NCI-H526 (cell line): ENCODE results near the gene SLC6A20.

Source experiments
- DNase-seq, 2 experiments: peaks; one replicate each; lab custom pipeline; 2025; lab: John Stamatoyannopoulos, UW

Gene SLC6A20, protein sequence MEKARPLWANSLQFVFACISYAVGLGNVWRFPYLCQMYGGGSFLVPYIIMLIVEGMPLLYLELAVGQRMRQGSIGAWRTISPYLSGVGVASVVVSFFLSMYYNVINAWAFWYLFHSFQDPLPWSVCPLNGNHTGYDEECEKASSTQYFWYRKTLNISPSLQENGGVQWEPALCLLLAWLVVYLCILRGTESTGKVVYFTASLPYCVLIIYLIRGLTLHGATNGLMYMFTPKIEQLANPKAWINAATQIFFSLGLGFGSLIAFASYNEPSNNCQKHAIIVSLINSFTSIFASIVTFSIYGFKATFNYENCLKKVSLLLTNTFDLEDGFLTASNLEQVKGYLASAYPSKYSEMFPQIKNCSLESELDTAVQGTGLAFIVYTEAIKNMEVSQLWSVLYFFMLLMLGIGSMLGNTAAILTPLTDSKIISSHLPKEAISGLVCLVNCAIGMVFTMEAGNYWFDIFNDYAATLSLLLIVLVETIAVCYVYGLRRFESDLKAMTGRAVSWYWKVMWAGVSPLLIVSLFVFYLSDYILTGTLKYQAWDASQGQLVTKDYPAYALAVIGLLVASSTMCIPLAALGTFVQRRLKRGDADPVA

DNA sequence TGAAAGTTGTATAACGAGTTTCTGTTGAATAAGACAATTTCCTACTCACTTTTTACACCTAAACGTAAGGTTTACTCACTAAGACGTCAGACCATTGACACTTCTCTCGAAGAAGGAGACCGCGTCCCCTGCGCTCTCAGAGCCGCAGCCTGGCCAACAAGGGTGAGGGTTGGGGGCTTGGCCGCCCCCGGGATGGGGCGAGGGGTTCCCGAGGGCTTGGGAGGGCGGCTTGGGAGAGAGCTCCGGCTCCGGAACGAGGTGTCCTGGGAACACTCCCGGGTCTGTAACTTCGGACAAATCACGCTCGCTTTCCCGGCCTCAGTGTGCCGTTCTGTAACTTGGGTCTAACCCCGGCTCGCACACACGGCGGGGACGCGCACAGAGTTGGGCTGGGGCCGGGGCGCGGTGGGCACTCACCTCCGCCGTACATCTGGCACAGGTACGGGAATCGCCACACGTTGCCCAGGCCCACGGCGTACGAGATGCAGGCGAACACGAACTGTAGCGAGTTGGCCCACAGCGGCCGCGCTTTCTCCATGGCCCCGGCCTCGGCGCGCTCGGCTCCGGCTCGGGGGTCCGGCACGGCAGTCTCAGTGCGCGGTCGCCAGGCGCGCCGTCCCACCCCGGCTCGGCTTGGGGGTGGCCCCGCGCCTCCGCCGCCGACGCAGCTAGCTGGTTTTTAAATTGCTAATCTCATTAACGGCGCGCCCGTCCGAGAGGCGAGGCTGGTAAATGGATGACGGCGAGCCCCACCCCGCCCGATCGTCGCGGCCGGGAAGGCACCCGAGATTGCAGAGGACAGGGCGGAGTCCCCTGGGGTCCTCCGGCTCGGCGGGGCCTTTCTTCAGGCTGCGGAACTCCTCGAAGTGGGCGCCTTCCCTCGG is at the start of gene SLC6A20:
Gene SLC6A20 (minus strand): TSS at position 655 of the 884 bp plus-strand sequence. CDS start 117 bp downstream, at position 538.
- DNase-seq: peak in 1 of 2 experiments; percentile 29

DNA sequence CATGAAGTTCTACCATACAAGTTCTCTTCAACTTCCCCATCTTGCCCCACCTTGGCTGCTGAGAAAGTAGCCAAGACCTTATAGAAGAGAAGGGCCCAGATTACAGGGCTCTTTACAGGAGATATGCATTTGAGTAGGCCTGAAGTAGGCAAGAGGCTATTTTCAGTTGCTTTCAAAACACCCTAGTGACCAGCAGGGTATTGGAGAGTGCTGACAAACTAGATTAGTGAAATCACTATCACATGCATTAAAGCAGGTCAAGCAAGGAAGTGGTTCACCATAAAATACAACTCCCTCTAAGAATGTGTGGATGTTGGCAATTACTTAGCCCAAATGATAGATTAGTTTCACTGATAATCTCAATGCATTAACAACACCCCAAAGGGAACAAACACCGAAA is 48.3 kb upstream of the SLC6A20 start:
- no peak for DNase-seq

GRCh38 chr3:45842851-45843625 is 46.7 kb upstream of the SLC6A20 start:
- no peak for DNase-seq

DNA sequence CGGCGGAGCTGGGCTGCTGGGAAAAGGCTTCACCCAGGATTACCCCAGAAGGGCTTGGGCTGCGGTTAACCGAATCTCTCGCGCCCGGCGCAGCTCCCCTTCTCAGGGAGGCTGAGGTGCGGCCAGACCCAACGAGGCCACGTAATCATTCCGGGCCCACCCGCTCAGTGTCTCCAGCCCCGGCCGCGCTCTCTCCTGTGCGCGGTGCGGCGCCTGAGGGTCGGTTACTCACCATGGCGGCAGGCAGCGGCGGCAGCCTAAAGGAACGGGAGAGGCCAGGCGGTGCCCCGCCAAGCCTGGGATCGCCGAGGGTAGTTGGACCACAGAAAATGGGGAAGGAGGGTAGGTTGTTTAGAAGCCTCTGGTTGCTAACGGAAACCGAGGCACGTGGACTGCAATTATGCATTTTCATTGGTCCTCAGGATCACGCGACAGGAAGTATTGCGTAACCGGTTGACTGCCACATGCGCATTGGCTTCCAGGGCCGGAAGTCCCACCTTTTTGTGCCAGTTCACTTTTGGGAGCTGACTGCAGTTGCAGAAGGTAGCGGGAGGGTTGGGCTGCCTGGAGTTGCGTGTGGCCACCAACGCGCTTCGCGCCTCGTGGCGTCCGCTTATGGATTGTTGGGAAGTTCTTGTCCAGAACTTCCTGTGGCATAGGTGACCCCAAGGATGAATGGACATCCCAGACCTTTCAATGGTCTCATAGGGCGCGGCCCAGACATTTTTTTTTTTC is 45.6 kb upstream of the SLC6A20 start, which contains the start of gene LZTFL1:
Gene LZTFL1 (minus strand): TSS at position 363 of the 735 bp plus-strand sequence. CDS start 128 bp downstream, at position 235.
- DNase-seq: peak; percentile 87 to 94

DNA sequence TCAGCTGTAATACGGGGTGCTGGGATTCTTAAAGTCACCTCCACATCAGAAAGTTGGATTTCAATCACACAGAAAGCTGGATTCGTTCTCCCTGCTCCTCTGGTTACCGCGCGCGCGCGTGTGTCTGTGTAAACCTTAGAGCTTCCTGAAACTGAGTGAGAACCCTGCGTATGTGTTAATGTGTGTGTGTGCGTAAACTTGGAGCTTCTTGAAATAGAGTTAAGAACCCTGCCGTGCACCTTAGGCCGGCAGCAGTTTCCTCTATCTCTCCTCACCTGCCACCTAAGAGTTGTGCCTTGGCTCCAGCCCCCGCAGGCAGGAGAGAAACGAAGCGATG is 45.1 kb upstream of the SLC6A20 start:
- DNase-seq: peak in 1 of 2 experiments; percentile 24

DNA sequence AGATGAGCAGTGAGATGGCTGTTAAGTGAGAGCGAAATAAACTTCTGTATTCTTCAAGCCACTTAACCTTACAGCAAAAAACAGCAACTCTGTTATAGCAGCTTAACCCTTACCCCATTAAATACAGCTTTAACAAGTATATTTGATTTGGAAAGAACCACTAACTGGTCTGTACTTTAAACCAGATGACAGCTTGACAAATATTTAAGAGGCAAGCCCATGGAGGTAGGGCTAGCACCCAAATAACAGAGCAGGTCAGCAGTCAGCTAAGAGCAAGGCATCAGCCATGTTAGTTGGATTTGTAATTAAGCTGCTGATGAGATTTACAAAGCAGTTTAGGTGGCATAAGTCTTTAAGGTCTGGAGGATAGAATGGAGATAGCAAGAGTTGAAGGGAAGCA is 42.1 kb upstream of the SLC6A20 start:
- DNase-seq: no peak

DNA sequence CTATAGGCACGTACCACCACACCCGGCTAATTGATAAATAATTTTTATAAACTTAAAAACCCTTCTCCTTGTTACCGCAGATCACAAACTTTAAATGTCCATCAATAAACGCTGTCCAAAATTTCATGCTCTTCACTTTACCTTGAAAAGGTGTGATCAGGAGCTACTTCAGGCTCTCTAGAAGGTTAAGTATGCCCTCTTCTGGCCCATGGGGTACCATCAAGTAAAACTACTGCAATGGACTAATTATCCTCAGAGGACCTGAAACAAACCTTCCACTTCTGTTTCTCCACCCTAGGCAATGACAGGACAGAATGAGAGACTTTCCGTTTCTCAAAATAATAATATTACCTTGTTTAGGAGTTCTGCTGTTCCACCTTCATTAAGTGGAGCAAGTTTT is 36.4 kb upstream of the SLC6A20 start:
- DNase-seq: peak in 1 of 2 experiments; percentile 31

DNA sequence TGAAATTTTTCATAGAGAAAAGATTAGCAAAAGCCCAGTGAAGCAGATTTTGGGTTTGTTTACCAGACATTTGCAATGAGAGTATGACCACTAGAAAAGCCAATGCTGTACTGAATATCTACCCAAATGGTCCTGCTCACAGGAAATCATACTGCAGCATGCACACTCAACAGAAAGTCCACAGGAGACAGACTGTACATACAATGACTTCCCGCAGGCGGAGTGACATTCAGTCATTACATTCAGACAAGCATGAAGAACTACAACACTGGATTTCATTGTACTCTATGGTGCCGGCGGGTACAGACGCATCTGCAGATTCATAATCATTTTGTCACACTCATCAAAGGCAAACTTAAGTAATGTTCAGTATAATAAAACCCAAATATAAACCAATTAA is 33.8 kb upstream of the SLC6A20 start:
- DNase-seq: no peak

- no peak for DNase-seq
Observed at GRCh38 chr3:45826908-45827307, 30.6 kb upstream of the SLC6A20 start.

DNA sequence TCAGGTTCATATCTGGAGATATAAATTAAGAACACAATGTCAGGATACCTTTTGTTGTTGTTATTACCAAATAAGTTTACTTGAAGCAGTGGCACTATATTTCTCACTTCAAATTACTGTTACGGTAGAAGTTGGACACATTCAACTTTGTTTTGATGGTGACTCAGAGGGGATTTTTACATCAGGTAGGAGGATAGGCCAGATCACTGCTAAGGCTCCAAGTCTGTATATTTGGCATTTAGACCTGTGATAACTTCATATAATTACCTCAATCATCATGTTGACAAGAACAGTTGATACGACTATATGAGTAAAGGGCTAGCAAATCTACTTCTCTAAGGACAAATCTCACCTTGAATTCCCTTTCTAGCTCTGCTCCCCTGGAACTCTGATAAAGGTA is 30.0 kb upstream of the SLC6A20 start:
- DNase-seq: no peak

DNA sequence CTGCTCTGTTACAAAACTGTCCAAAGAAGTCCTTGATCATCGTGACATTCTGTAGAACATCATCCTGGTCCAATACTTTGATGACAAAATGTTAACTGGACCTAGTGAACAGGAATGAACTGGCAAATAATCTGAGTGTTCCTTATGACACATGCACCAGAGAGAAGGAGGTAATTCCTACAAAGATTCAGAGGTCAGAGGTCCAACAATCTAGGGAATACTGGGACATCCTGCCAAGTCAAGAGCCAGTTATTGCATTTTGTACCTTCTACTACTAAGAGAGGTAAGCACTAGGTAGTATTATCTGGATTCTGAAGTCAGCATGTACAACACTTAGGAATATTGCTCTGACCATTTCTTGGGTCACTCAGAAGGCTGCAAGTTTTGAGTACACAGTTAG is 24.8 kb upstream of the SLC6A20 start:
- DNase-seq: no peak

GRCh38 chr3:45819543-45819942 is 23.2 kb upstream of the SLC6A20 start:
- no peak for DNase-seq

DNA sequence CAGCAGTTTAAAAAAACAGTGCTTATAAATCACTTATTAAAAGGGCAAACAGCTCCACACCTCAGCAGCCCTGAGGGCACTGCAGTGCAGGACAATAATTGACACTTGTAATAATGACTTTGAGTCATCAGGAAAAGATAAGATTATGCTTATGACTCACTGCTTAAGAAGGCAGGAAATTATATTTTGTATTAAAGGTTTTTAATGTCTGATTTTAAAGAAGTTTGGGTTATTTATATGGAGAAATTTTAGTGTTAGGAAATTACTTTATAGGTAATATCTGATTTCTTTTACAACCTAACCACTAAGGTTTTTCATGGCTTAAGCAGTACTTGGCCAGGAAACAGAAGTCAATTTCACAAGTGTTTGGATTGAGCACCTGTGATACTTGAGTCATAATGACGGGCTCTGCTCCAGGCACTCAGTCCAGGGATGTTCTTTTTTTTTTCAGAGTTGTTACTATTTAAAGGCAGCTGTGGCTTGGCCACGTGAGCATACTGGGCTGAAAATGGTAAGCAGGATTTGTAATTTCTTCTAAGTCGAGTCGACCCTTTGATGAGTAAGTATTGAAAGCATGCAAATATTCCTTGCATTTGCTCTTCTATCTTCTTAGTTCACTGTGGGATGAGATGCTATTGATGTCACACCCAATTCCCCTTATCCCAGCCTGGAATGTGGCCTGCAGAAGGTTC is 21.6 kb upstream of the SLC6A20 start:
- DNase-seq: no peak

- no peak for DNase-seq
Observed at GRCh38 chr3:45816544-45816943, 20.2 kb upstream of the SLC6A20 start.

GRCh38 chr3:45814322-45814721 is 18.0 kb upstream of the SLC6A20 start:
- DNase-seq: no peak

GRCh38 chr3:45807681-45808540 is 11.6 kb upstream of the SLC6A20 start:
- peak in 1 of 2 experiments; percentile 17 for DNase-seq

DNA sequence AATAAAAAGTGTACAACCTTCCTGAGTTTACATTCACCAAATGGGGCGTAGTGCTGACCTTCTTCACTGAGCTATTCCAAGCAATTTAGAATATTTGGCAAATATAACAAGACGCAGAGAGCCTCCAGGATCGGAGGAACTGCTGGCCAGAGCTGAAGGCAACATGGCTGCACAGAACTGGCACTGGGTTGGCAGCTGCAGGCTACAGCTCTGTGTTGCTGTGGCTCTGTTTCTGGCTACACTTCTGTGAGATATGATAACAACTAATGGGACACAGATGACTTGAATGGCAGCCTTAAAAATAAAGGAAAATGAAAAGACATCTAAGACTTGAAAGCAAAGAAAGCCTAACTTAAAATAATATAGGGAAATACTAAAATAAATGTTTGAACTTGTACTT is 10.8 kb upstream of the SLC6A20 start:
- DNase-seq: no peak

DNA sequence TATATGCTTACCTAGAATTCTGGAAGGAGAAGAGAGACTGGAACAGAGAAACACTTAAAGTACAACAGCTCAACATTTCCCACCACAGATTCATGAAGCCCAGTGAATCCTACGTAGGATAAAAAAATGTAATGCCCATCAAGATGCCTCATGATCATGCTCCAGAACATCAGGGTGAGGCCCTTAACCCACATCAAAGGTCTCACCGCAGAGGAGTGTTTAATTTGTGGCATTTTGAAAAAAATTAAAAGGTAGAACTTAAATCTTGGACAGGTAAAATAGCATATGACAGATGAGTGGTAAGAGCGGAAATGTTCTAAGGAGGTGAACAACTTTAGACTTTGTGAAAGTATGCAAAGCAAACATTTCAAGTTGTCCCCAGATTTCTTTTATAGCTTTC is 9.7 kb upstream of the SLC6A20 start:
- no peak for DNase-seq

- no peak for DNase-seq
Observed at GRCh38 chr3:45803252-45803935, 7.1 kb upstream of the SLC6A20 start.
